HUDEP-2 (cell line): Measurements from ENCODE around the gene CDC42BPA.
A peak's percentile ranks its signal among the peaks of the same experiment; 100 is the strongest.

ENCODE experiments used
- DNase-seq, 76 experiments: peaks; one replicate each; lab custom pipeline; 2025; ENCODE audit not compliant: unreplicated experiment in 76 of 76; lab: John Stamatoyannopoulos, UW

Gene CDC42BPA

DNA sequence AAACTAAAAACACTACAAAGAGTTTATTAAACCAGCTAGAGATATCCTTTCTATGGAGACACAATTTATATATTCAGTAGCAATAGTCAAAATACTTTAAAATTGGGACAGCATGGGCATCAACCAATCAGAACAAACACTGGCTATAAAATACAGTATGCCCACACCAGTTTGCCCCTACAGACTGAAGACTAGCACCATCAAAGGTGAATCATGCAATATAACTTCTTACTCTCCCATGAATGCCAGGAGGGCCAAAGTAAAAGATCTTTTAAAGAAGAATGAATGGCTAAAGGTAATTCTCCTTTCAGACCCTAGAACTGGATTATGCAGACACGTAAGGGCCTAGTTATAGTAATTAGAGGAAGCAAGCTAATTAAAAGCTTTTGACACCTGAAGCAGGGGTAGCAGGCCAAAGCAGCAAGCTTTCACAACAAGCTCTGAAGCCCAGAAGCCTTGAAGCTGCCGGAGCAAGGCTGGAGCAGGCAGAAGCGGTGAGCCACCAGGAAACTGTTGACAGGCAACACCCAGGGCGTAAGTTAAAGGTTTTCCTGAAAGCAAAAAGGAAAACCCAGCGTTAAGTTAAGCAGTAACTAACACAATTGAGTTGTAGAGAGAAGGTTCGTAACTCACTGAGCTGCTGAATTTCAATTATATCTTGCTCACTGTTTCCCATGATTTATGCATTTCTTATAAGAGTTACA is 99.3 kb downstream of the CDC42BPA start:
- no peak for DNase-seq

DNA sequence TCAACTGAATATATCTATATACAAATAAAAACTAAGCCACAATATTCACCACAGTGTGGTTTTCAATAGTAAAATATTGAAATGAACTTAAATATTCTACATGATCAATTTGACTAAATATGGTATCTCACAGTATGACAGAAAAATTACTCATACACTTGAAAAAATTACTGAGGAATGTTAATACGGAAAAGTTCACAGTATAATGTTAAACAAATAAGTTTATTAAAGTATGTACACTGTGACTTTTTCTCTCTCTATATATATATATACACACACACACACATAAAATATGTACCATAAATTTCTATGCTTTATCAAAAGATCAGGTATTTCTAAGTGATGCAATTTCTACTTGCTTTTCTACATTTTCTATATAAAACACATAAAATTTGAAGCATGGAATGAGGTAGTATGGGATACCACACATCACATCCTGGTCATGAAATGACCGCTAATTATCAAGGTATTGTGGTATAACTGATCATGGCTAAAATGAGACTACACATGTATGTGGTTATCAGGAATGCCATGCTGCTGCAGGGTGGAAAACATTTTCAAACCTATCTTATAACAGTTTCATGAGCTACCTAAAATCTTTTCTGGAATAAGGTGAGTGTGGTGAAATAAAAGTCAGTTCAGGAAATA is 102.3 kb downstream of the CDC42BPA start:
- DNase-seq: peak in 2 of 76 experiments; percentile 10 to 12

DNA sequence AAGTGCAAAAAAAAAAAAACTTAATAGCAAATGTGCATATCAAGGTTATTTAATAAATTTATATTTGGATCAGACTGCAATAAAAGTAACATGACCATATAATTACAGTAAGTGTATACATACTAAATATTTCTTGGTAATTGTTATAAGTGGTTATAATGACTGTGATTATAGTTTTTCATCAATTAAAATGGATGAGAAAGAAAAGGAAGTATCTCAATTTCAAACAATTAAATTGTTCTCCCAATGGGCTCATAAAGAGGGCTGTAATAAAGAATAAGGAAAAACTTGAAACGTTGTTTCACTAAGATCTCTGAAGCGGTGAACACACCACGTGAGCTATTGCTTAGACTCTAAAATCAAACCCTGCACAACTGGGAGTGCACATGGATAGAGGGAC is 104.1 kb downstream of the CDC42BPA start:
- no peak for DNase-seq

DNA sequence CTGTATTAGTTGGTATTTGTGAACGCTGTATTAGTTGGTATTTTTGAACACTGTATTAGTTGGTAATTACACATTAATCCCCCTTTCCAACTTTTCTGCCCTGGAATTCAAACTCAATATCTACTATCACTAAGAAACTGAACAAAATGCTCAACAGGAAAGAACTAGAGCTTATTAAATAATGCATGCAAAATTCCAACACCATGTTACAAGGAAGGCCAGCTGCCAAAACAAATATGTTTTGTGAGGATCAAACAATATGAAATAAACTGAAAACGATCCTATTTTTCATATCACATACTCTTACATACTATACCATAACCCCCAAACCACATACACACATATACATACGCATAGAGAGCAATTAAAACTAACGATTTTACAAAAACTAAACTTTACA is 104.9 kb downstream of the CDC42BPA start:
- DNase-seq: no peak

DNA sequence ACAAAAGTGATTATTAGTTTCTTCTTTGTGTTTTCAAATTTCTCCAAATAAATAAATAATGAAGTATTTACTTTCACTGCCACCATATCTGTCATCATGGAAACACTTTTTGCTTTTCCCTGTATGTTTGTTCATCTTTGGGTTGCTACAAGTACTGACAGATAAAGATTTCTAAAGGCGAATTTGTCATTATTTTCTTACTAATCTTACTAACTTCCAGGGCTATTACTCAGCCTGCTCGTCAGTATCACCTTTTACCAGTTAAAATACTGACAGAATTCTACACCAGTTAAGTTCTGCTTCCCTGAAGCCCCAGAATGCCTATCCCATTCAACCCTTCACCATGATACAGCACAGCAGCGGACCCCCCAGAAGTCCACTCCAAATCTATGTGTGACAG is 106.1 kb downstream of the CDC42BPA start:
- DNase-seq: no peak

DNA sequence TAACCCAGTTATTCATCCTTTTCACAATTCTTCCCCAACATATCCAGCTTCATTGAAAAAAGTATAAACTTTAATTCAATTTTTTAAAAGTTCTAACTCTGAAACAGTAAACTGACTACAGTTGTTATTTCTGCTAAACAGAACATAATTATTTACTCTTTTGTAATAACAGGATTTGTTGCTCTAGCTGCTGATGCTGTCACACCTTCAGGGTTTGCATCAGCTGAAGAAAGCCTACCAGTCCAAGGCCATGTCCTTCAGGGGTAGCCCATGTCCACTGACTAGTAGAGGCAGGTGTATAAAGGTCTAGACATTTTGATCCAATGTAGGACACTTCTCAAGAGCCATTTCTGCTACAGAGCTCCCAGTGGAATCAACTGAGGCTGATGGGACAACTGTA is 107.7 kb downstream of the CDC42BPA start:
- no peak for DNase-seq

DNA sequence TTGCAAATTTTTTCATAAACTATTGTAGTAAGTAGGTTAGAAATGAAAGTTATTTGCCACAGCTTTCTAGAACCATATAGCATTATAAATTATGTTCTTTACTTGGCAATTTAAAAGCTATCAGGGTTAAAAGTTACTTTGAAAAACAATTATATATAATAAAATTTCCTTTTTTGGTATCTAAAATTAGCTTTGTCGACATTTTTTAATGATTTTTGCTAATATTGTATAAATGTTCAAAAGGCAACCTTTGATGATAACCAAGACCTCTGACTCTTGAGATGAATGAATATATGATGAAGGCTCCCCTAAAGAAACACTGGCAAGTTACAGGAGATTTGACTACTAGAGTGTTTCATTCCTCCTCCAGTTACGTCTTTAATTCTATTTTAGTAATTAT is 121.2 kb downstream of the CDC42BPA start:
- DNase-seq: no peak

DNA sequence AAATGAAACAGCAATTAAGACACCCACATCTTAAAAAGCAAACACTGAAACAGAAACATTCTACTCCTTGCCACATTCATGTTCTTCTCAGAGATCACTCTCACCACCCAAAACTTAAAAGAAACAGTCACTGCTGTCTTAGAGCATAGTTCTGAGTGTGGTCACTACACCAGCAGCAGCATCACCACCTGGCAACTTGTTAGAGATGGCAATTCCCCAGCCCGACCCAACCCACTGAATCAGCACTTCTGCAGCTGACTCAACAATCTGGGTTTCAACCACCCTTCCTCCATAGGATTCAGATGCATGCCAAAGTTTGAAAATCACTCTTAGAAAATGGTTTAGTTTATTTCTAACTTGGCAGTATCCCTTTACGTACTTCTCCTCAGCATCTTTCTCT is 126.1 kb downstream of the CDC42BPA start:
- DNase-seq: peak in 66 of 76 experiments; percentile 11 to 82 (median 56)

DNA sequence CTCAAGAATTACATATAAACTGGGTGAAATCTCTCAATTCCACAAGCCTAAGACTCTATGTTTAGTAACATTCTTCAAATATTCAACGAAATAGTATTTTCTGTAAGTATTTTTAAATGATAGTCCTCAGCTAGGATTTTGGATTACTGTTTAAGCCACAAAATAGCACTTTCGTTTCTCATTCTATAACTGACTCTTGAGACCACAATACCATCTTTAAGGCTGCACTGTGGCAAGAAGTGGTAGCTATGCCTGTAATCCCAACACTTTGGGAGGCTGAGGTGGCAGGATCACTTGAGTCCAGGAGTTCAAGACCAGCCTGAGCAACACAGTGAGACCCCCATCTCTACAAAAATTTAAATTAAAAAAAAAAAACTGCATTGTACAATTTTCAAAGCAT is 126.7 kb downstream of the CDC42BPA start:
- no peak for DNase-seq

DNA sequence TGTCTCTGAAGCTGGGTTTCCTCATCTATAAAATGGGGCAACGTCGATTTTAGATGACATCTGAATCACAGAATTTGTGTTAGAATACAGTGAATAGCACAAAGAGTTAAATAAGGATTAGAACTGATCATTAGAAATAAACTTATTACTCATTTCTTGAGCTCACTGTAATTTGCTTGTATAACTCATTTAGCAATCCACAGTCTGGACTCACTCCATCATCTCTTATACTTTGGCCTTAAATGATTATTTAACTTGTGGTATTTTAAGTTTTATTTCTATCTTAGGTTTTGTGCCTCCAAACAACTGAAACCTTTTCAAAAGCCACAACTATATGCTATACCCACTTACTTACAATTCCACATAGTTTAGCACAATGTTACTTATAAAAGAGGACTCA is 128.0 kb downstream of the CDC42BPA start:
- DNase-seq: no peak

DNA sequence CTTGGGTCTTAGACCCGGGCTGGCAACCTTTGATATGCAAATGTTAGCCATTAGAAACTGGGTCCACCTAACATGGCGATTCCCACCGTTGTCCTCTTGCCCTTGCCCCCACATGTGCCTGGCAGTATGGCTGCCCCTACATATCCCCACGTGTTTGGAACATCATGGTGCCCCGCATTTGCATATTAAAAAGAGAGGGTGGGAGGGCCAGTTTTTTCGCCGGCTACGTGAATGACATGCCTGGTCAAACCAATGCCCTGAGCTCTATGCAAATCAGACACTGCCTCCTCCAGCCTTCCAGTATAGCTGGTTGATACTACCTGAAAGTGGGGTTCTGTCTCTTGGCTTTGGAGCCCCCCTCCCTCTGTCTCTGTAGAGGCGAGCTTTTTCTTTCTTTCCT is 133.0 kb downstream of the CDC42BPA start:
- DNase-seq: no peak

DNA sequence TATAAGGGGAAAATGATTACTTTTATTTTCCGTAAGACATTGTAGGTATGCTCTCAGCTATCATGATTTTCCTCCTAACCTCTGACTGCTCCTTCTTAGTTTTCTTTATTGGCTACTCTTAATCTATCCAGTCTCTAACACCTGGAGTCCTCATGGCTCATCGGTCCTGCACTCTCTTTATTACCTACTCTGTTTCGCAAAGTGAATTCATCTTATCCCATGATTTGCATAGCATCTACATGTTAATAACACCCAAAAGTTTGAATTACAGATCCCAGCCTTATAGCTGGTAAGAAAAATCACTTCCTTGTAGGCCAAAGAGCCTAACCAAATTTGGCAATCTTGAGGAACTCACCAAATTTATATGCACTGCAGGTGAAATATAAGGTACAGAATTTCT is 136.3 kb downstream of the CDC42BPA start:
- no peak for DNase-seq

DNA sequence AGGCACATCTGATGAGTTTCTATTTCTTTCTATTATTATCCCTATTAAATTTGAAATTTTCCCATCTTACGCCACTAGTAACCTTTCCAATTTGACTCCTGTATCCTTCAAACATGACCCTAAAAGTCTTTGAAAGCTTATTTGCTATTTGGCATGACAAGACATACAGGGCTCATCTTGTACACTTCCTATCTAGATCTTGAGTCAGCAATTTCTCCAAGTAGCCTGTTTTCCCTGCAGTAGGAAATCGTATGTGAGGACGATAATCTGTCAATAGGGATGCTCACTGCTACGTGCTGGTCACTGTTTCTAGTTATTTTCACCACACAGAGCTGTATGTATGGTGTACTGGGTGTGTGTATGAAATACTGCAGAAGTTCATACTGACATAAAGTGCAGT is 142.7 kb downstream of the CDC42BPA start:
- no peak for DNase-seq

DNA sequence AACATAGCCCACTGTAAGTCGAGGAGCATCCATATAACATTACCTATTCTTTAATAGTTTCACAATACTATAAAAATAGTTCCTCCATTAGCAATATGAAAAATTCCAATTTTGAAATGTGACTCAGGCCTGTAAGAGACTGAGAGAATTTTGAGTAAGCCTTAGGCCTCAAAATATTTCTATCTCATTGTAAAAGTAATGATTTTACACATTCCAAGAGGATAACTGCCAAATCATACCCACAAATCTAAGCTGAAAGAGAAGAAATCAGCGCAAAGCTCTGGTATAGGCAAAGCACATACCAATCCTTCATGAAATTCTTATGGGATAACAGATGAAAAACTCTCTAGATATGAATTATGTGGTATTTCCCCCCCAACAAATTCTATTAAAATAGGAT is 144.1 kb downstream of the CDC42BPA start:
- DNase-seq: no peak

DNA sequence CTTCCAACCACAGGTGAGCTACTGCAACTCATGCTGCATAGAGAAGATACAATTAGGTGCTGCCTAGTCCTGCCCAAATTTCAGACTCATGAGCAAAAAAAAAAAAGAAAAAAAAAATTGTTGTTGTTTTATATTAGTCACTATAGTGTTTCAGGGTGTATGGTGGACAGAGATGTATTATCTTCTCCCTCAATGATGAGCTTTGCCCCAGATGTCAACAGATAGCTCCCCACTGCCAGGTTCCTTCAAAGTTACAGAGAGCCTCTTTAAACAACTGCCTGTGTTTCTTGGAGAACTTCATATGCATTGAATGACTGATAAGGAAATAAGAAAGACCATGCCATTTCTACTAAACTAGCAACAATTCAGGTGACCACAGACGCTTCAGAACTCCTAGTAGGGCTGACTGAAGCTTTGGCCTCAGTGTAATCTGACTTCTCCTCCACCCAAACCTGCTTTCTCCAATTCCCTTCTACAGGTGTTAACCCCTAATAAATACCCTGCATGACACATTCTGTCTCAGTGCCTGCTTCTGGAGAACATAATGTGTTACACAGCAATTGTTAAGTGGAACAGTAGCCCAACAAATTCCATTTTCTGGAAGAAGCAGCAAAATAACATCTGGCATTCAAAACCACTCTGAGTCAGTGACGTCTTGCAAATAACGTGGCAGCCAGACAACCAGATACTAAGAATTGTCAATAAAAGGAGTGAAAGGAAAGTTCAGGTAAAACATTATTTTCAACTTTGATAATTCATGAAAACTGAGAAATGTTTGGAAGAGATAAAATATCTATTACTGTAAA is 147.7 kb downstream of the CDC42BPA start:
- DNase-seq: peak in 59 of 76 experiments; percentile 3 to 86 (median 50)

DNA sequence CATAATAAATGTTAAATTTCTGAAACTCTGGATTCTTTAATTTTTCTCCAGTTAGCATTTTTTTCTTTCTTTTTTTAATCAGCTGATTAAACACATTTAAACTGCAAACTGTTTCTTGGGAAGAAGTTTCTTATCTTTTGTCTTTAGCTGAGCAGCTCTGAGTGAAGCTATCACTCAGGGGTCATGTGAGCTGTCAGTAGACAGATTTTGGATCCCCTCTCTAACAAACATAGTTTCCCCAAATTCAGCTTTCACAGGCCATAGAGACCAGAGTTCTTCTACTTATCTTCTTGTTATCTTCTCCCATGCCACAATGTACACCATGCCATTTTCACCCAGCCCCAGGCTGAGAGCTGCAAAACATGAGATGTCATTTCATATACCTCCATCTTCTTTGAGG is 148.9 kb downstream of the CDC42BPA start:
- peak in 9 of 76 experiments; percentile 6 to 25 (median 15) for DNase-seq

DNA sequence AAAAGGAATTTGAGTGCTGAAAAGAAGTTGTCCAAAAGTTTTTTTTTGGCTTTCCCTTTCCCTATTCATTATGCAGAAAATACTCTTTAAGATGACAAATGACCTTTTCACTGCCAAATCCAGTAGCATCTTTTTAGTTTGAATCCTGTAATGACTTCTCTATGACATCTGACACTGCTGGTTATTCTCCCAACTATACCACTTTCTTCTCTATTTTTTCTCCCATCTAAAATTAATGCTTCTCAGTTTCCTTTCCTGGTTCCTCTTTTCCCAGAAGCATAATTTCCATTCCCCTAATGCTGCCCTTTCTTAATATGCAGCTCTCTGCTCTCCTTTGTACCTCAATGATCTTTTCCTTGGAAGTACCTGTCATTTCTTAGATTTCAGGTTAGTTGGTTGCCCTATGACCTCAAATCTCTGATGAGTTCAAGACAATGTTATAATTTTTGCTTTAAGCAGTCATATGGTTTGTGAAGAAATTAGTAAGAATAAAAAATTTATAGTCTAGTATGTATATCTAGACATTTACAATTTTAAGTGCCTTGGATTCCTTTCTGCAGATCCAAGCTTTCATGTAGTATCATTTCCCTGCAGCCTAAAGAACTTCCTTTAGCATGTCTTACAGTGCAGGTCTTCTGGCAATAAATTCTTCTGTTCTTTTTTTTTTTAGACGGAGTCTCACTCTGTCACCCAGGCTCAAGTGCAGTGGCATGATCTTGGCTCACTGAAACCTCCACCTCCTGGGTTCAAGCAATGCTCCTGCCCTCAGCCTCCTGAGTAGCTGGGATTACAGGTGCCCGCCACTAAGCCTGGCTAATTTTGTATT is 150.8 kb downstream of the CDC42BPA start:
- DNase-seq: no peak

DNA sequence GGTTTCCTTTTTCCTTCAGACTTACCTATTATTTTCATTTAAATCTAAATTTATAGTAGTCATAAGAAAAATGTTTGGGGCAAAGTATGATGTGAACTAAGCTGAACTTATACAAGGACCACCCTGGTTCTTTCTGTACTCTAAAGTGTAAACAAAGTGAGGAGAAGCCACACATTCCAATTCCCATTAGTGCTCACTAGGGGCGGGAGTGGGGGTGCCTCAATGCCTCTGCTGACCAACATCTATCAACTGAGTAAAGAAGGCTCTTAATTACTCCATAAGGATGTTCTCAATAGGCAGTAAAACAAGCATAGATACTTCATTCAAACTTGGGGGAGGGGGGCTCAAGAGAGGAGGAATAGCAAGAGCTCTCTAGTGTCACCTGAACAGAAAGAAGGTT is 151.7 kb downstream of the CDC42BPA start:
- no peak for DNase-seq

DNA sequence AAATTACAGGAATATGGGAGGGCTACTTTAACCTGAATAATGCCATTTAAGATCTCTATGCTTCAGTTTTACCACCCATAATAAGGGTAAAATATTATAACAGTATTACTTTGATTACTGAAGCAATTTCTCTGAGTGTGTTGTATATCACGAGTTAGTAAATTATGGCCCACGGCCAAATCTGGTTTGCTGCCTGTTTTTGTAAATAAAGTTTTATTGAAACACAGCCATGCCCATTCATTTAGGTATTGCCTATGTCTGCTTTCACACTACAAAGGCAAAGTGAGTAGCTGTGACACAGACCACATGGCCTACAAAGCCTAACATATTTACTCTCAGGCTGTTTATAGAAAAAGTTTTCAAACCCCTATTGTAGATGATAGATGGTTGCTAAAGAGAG is 156.8 kb downstream of the CDC42BPA start:
- DNase-seq: no peak

DNA sequence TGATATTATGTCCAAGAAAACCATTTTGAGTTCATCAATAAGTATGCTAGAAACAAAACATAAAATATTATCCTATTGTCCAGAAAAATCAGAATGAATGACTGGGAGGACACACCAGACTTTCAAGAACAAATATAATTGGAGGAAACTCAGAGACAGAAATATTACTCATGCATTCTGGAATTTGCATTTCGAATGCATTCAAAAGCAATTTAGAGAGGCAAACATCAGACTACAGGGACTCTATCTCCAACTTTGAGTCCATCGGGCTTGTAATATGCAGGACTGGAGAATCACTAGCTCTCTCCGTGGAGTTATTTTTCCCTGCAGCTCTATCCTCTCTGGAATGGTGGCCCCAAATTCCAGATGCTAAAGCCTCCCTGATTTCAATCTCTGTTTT is 161.8 kb downstream of the CDC42BPA start:
- no peak for DNase-seq

DNA sequence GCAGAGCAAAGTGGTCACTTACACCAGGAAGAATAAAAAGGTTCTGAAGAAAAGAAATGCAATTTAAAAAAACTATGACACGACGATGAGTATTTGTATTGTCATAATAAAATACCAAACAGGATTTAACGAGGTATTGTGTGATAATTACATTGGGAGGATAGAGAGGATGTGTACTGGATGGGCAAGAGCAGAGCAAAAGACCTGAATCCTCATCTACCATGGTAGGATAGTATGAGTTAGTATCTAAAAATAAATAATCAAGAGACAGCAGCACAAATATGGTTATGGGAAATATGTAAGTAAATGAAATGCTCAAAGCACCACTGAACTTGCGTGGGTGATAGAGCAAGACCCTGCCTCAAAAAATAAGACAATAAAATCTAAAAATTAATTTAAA is 162.6 kb downstream of the CDC42BPA start:
- no peak for DNase-seq
